Upper lobe of left lung (tissue), 6 donors: Measurements from ENCODE around the gene CCDC121. TPM values are rescaled to one million over a fixed set of nuclear protein-coding genes. Genes with fewer than 3 reads are reported as not detected.

Experiments
- ATAC-seq, 2 donors: fragments of 200-7000 bp; cut with Tn5 transposase; one replicate each; pipeline ENCODE4 v1.9.1; 2022; ENCODE audit warnings: mild to moderate bottlenecking in 2 of 2, moderate library complexity in 2 of 2; ENCODE audit not compliant: low FRiP score in 2 of 2
- DNase-seq, 2 donors: peaks; one replicate each; pipeline ENCODE4 v3.0.0-alpha.2; 2019 to 2020
- H3K27ac ChIP-seq, 4 donors: fragments of 200-600 bp; sonication (generic); one replicate each; pipeline ENCODE4 v1.5.1; 2016 to 2019
- H3K27me3 ChIP-seq, 4 donors: fragments of 200-600 bp; sonication (generic); one replicate each; pipeline ENCODE4 v1.5.1; 2017 to 2019
- H3K36me3 ChIP-seq, 4 donors: fragments of 200-600 bp; sonication (generic); one replicate each; pipeline ENCODE4 v1.5.1; 2016 to 2019
- H3K4me1 ChIP-seq, 4 donors: fragments of 200-600 bp; sonication (generic); one replicate each; pipeline ENCODE4 v1.5.1; 2018 to 2019
- H3K4me3 ChIP-seq, 4 donors: fragments of 200-600 bp; sonication (generic); one replicate each; pipeline ENCODE4 v1.5.1; 2017 to 2019; ENCODE audit warnings: mild to moderate bottlenecking in 2 of 4, moderate library complexity in 1 of 4
- H3K9me3 ChIP-seq, 4 donors: fragments of 200-600 bp; sonication (generic); one replicate each; pipeline ENCODE4 v1.5.1; 2018 to 2019
- EP300 ChIP-seq, 4 donors: sonication (generic); formaldehyde crosslinking; IDR thresholded peaks; one replicate each; pipeline ENCODE4 v1.5.1; 2017; ENCODE audit warnings: antibody characterized with exemption in 4 of 4, control low read depth in 2 of 4
- POLR2A ChIP-seq, 4 donors: fragments of 450-650 bp; IDR thresholded peaks; one replicate each; pipeline ENCODE4 v1.5.1; 2016 to 2017; ENCODE audit warnings: antibody characterized with exemption in 4 of 4, mild to moderate bottlenecking in 2 of 4
- POLR2AphosphoS5 ChIP-seq, 2 donors: sonication (generic); formaldehyde crosslinking; IDR thresholded peaks; one replicate each; pipeline ENCODE4 v1.5.1; 2017; ENCODE audit warnings: antibody characterized with exemption in 2 of 2
- WGBS, 2 donors: methylation state at CpG; one replicate each; pipeline ENCODE4 v1.1.5; 2017 to 2018; 5-methylcytosine and 5-hydroxymethylcytosine counted together
- total RNA-seq, 6 donors: library from RNA; depleted of rRNA in 4 of 6; stranded (reverse); fragments of >200 nt in 4 of 6; gene quantifications; one replicate each; pipeline versions ENCODE4 v1.1.0 to v1.2.1, GENCODE V29; 2016 to 2021
- TF ChIP-seq, protein P1 (sequence below), 6 experiments: fragments of 450-650 bp in 4 of 6; fragments of 200-600 bp in 2 of 6; sonication (generic) in 2 of 6; IDR thresholded peaks; one replicate each; pipeline ENCODE4 v1.5.1; 2016 to 2019; ENCODE audit warnings: antibody characterized with exemption in 6 of 6
- donor health status: DM: no; HTN: no; CAD: no; lungs with moderate emphysema.
- donor health status: DM: no; HTN: yes; CAD: no; lungs with severe emphysema.

The CCDC121 gene
- total RNA-seq, 6 donors from 2014 or later: 1.3 to 7.3 (median 3.6) TPM

DNA sequence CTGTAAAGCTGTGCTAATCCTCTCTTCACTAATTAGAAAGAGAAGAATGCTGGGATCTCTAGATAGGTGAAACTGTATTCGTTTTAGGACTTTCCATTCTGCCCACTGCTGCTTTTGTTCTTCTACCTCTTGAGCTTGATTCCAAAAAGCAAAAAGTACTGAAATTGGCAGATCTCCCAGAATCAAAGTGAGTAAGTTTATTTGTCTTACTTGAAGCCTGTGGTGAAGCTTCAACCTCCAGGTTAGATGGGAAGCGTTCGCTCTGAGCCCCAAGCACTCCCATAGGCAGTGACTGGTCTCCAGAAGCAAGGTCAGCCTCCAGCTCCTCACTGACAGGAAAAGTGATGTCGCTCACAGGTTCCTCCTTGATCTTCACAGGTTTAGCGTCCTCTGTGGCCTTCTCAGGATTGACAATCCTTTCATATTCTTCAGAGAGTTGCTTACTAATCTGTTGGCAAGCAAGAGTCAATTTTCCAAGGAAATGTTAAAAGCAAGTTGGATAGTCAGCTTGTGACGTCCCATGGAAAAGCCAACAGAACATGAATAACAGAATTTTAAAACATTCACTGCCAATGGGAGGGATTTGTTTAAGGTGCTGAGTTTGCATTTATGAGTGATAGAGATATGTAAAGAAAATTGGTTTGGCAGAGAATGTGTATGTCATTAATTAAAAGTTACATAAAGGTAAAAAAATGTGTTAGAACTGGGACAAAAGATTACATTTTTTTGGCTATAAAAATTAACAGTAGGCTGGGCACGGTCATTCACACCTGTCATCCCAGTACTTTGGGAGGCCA lies 26.5 kb upstream of the CCDC121 start:
- H3K27ac ChIP-seq: no peak overlapping the region
- WGBS, 2 donors: 85 to 89% methylated on average over 7 of the region's 7 CpGs
- H3K4me1 ChIP-seq: peaks cover 0 to 7% (median 0%) of the 10 kb centered on the region in 4 donors
- no peaks in the 10 kb centered on the region for H3K9me3 ChIP-seq
- no peaks in the 10 kb centered on the region for H3K27me3 ChIP-seq
- TF ChIP-seq EP300 (IDR thresholded peaks at IDR 0.05): no peak
- TF ChIP-seq POLR2AphosphoS5 (IDR thresholded peaks at IDR 0.05): no peak
- no peak for DNase-seq
- H3K4me3 ChIP-seq: no peak overlapping the region
- peaks cover 35 to 97% (median 74%) of the 10 kb centered on the region in 4 donors for H3K36me3 ChIP-seq
- no peak for ATAC-seq

DNA sequence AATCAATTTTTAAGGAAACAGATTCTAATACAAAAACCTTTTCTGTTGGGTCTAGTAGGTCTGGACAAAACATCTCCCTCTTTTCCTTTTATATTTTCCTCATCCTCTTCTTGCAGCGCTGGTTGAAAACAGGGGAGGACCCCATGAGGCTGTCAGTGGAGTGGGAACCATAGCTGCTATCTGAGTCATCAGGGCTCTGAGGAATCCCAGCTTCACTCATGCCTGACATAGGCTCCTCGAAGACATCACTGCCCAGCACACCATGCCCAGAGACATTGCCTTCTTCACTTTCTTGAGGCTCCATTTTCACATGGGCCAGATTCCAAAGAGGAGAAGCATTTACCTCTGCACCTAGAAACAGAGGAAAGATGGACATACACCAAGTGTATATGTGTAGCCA lies 24.6 kb upstream of the CCDC121 start:
- no peak overlapping the region for H3K4me3 ChIP-seq
- H3K9me3 ChIP-seq: no peaks in the 10 kb centered on the region
- ATAC-seq: no peak
- H3K4me1 ChIP-seq: no peaks in the 10 kb centered on the region
- TF ChIP-seq, protein P1, sequence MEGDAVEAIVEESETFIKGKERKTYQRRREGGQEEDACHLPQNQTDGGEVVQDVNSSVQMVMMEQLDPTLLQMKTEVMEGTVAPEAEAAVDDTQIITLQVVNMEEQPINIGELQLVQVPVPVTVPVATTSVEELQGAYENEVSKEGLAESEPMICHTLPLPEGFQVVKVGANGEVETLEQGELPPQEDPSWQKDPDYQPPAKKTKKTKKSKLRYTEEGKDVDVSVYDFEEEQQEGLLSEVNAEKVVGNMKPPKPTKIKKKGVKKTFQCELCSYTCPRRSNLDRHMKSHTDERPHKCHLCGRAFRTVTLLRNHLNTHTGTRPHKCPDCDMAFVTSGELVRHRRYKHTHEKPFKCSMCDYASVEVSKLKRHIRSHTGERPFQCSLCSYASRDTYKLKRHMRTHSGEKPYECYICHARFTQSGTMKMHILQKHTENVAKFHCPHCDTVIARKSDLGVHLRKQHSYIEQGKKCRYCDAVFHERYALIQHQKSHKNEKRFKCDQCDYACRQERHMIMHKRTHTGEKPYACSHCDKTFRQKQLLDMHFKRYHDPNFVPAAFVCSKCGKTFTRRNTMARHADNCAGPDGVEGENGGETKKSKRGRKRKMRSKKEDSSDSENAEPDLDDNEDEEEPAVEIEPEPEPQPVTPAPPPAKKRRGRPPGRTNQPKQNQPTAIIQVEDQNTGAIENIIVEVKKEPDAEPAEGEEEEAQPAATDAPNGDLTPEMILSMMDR (IDR thresholded peaks at IDR 0.05): no peak
- TF ChIP-seq POLR2AphosphoS5 (IDR thresholded peaks at IDR 0.05) (no peak), POLR2A (IDR thresholded peaks at IDR 0.05) (no peak), EP300 (IDR thresholded peaks at IDR 0.05) (no peak)
- no peak for DNase-seq
- no peak overlapping the region for H3K27ac ChIP-seq
- H3K27me3 ChIP-seq: no peaks in the 10 kb centered on the region
- H3K36me3 ChIP-seq: peaks cover 36 to 100% (median 80%) of the 10 kb centered on the region in 4 donors
- WGBS, 2 donors: 89 to 100% methylated on average over 2 of the region's 2 CpGs

DNA sequence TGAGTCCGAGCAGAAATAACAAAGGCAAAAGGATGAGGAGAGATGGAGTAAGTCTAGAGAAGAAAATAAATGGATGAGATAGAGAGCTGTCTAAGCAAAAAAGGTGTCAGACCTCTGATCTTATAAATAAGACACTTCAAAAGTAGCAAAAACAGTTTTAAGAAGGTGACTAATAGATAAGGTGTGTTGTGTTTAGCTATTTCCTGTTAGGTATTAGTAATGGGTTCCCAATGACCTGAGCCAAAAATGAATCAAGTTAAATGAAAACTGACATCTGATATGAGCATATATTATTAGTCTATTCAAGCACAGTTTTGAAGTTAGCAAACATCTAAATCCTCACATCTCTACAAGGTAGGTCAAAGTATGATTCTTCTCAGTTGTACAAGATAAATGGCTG lies 24.0 kb upstream of the CCDC121 start:
- no peak overlapping the region for H3K27ac ChIP-seq
- DNase-seq: no peak
- H3K36me3 ChIP-seq: peaks cover 36 to 100% (median 85%) of the 10 kb centered on the region in 4 donors
- no peaks in the 10 kb centered on the region for H3K9me3 ChIP-seq
- H3K4me1 ChIP-seq: no peaks in the 10 kb centered on the region
- no peak overlapping the region for H3K4me3 ChIP-seq
- TF ChIP-seq POLR2A (IDR thresholded peaks at IDR 0.05) (no peak), EP300 (IDR thresholded peaks at IDR 0.05) (no peak), POLR2AphosphoS5 (IDR thresholded peaks at IDR 0.05) (no peak)
- TF ChIP-seq, protein P1 (IDR thresholded peaks at IDR 0.05): no peak
- ATAC-seq: no peak
- no peaks in the 10 kb centered on the region for H3K27me3 ChIP-seq
- 89 to 90% methylated on average over 1 of the region's 1 CpG for WGBS, 2 donors

DNA sequence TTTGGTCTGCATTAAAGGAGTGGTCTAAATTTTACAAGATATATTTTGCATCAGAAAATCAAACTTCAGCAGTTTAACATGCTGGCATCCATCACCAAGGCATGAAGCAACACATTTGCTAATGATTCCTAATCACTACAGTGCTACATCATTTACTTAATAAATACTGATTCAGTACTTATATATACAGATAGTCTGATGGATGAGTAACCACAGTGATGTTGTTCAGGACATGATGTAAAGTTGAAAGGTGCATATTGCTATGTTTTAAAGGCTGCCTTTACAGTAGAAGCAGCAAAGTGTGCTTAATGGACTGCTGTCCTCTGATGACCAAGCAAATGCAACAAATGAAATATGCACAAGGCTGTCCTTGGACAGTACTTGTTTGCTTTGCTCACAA lies 23.5 kb upstream of the CCDC121 start:
- no peaks in the 10 kb centered on the region for H3K9me3 ChIP-seq
- no peak overlapping the region for H3K27ac ChIP-seq
- no peaks in the 10 kb centered on the region for H3K4me1 ChIP-seq
- peaks cover 34 to 100% (median 85%) of the 10 kb centered on the region in 4 donors for H3K36me3 ChIP-seq
- no peak for DNase-seq
- ATAC-seq: no peak
- no peak overlapping the region for H3K4me3 ChIP-seq
- H3K27me3 ChIP-seq: no peaks in the 10 kb centered on the region
- TF ChIP-seq EP300 (IDR thresholded peaks at IDR 0.05): no peak
- TF ChIP-seq, protein P1 (IDR thresholded peaks at IDR 0.05): no peak
- TF ChIP-seq POLR2A (IDR thresholded peaks at IDR 0.05): no peak

DNA sequence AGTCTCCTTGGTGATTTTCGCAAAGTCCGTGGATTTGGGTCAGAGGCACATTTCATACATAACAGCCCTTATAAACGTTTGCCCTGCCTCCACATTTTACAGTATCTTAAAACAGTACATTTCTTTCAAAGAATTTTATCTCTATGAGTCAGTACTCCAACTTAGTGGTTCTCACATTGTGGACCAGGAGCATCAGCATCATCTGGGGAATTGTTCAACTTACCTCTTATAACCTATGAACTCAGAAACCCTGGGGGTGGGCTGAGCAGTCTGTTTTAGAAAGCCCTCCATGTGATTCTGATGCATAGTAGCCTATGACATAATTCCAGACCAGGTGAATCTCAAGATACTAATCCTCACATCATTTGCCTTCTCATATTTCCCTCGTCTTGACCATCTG lies 22.2 kb upstream of the CCDC121 start:
- H3K27me3 ChIP-seq: no peaks in the 10 kb centered on the region
- no peaks in the 10 kb centered on the region for H3K4me1 ChIP-seq
- no peak for ATAC-seq
- no peak for TF ChIP-seq EP300 (IDR thresholded peaks at IDR 0.05)
- no peak overlapping the region for H3K27ac ChIP-seq
- 84 to 87% methylated on average over 4 of the region's 4 CpGs for WGBS, 2 donors
- peaks cover 28 to 100% (median 80%) of the 10 kb centered on the region in 4 donors for H3K36me3 ChIP-seq
- H3K4me3 ChIP-seq: no peak overlapping the region
- no peaks in the 10 kb centered on the region for H3K9me3 ChIP-seq
- no peak for DNase-seq

DNA sequence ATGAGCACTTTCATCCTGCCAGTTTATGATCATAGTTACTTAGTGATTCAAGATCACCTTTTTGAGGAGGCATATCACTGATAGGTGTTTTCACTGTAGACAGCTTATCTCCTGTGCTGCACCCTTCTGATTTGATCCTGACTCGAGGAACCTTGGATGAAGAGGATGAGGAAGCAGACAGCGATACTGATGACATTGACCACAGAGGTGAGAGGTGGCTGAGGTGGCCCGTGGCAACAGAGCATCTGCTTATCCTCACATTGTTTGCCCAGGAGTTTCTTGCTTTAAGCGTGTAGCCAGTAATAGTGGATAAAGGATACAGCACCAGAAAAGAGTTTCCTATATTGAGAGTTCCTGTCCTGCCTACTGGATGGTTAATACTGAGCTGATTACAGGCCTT lies 18.9 kb upstream of the CCDC121 start:
- Histone ChIP-seq H3K4me3 (no peak overlapping the region), H3K27me3 (no peaks in the 10 kb centered on the region), H3K9me3 (no peaks in the 10 kb centered on the region), H3K4me1 (no peaks in the 10 kb centered on the region), H3K27ac (no peak overlapping the region), H3K36me3 (peaks cover 20 to 100% (median 64%) of the 10 kb centered on the region in 4 donors)
- ATAC-seq (no peak), DNase-seq (no peak)
- WGBS, 2 donors: 90 to 92% methylated on average over 4 of the region's 4 CpGs
- TF ChIP-seq POLR2AphosphoS5 (IDR thresholded peaks at IDR 0.05) (no peak), POLR2A (IDR thresholded peaks at IDR 0.05) (no peak), EP300 (IDR thresholded peaks at IDR 0.05) (no peak)
- TF ChIP-seq, protein P1 (IDR thresholded peaks at IDR 0.05): no peak
